AG09309 (cell line): ENCODE data around the gene EHMT1.
"Not testable (repeated sequence)": the region's sequence is repeated elsewhere in the genome, so short reads cannot be mapped to it uniquely, and the experiment has no call there.

ENCODE experiments used
- DNase-seq: peaks from one replicate; pipeline ENCODE4 v3.0.0-alpha.2; 2010; ENCODE audit warnings: low read depth
- H3K4me3 ChIP-seq: 2 replicates; pipeline ENCODE4 v1.5.1; 2011; ENCODE audit warnings: mild to moderate bottlenecking, low read depth, low read length, moderate library complexity; ENCODE audit not compliant: control insufficient read depth
- CTCF ChIP-seq: IDR thresholded peaks from 2 replicates; pipeline ENCODE4 v1.5.1; 2011; ENCODE audit warnings: mild to moderate bottlenecking, low read depth, low read length, inconsistent platforms; ENCODE audit not compliant: insufficient read depth, control insufficient read depth; ENCODE audit errors: missing control alignments

The EHMT1 gene

GRCh38 chr9:137615387-137615871 is 3.4 kb upstream of the EHMT1 start:
- DNase-seq = no peak
- H3K4me3 ChIP-seq = no peak overlapping the region
- no peak for TF ChIP-seq CTCF

GRCh38 chr9:137619240-137620047 is 639 bp downstream of the EHMT1 start:
- no peak for DNase-seq
- TF ChIP-seq CTCF = no peak

GRCh38 chr9:137620048-137620405 is 1.2 kb downstream of the EHMT1 start:
- TF ChIP-seq CTCF = no peak
- DNase-seq = no peak
- peak overlapping the region; percentile 64 for H3K4me3 ChIP-seq

More at GRCh38 chr9:137619240-137620047, 639 bp downstream of the EHMT1 start:
- peak overlapping the region; percentile 64 for H3K4me3 ChIP-seq

- TF ChIP-seq CTCF = no peak
- DNase-seq = no peak
- no peak overlapping the region for H3K4me3 ChIP-seq
Observed at GRCh38 chr9:137620581-137620980, 1.8 kb downstream of the EHMT1 start.

- no peak for DNase-seq
- H3K4me3 ChIP-seq = no peak overlapping the region
- peak; percentile 23 for TF ChIP-seq CTCF
Observed at GRCh38 chr9:137621131-137621757, 2.4 kb downstream of the EHMT1 start.

- DNase-seq, H3K4me3 ChIP-seq: not testable (repeated sequence)
Observed at GRCh38 chr9:137622211-137622610, 3.4 kb downstream of the EHMT1 start.

- H3K4me3 ChIP-seq = no peak overlapping the region
- no peak for TF ChIP-seq CTCF
- no peak for DNase-seq
Observed at GRCh38 chr9:137626464-137626863, 7.7 kb downstream of the EHMT1 start.

- H3K4me3 ChIP-seq, DNase-seq: not testable (repeated sequence)
Observed at GRCh38 chr9:137627406-137627805, 8.6 kb downstream of the EHMT1 start.
